IgD-negative memory B cell (primary cell): ENCODE results near the gene GIGYF2. TPM values are rescaled to one million over a fixed set of nuclear protein-coding genes. Genes with fewer than 3 reads are reported as not detected.

Source experiments
- H3K27ac Mint-ChIP-seq, 3 donors: one replicate each; pipeline ENCODE4 v1.8.0; 2020 to 2022; ENCODE audit warnings: mild to moderate bottlenecking in 3 of 3, mixed read lengths in 3 of 3, moderate library complexity in 1 of 3
- H3K27me3 Mint-ChIP-seq: one replicate; pipeline ENCODE4 v1.8.0; 2021; ENCODE audit warnings: mixed read lengths
- H3K36me3 Mint-ChIP-seq: one replicate; pipeline ENCODE4 v1.8.0; 2020; ENCODE audit warnings: mild to moderate bottlenecking, mixed read lengths
- H3K4me1 Mint-ChIP-seq, 3 donors: one replicate each; pipeline ENCODE4 v1.8.0; 2020 to 2022; ENCODE audit warnings: mixed read lengths in 3 of 3, mild to moderate bottlenecking in 1 of 3
- H3K4me3 Mint-ChIP-seq, 4 donors: one replicate each; pipeline ENCODE4 v1.8.0; 2020 to 2022; ENCODE audit warnings: mild to moderate bottlenecking in 4 of 4, mixed read lengths in 4 of 4, moderate library complexity in 3 of 4
- H3K9me3 Mint-ChIP-seq, 3 donors: one replicate each; pipeline ENCODE4 v1.8.0; 2020 to 2021; ENCODE audit warnings: mixed read lengths in 3 of 3, mild to moderate bottlenecking in 1 of 3
- polyA plus RNA-seq: library from polyadenylated mRNA; unstranded; fragments of 300-500 nt; fragmentation: Illumina TruSeq; gene quantifications from one replicate; pipeline ENCODE4 v1.2.3, GENCODE V29; 2021

The GIGYF2 gene
- polyA plus RNA-seq, 1 donor from 2014 or later: 24.3 TPM

- Mint-ChIP-seq H3K9me3 (no peaks in the 10 kb centered on the region), H3K36me3 (peaks cover 3% of the 10 kb centered on the region), H3K27me3 (no peaks in the 10 kb centered on the region), H3K4me1 (peaks cover 0 to 2% (median 0%) of the 10 kb centered on the region in 3 donors), H3K4me3 (no peak overlapping the region), H3K27ac (no peak overlapping the region)
Measured at GRCh38 chr2:232757905-232758304, 60.8 kb downstream of the GIGYF2 start.

GRCh38 chr2:232761301-232761907 lies 64.3 kb downstream of the GIGYF2 start:
- peaks cover 4% of the 10 kb centered on the region for H3K36me3 Mint-ChIP-seq
- no peaks in the 10 kb centered on the region for H3K27me3 Mint-ChIP-seq
- no peaks in the 10 kb centered on the region for H3K9me3 Mint-ChIP-seq
- H3K4me3 Mint-ChIP-seq: no peak overlapping the region
- no peaks in the 10 kb centered on the region for H3K4me1 Mint-ChIP-seq
- no peak overlapping the region for H3K27ac Mint-ChIP-seq

GRCh38 chr2:232767866-232768265 lies 70.7 kb downstream of the GIGYF2 start:
- Mint-ChIP-seq H3K9me3 (no peaks in the 10 kb centered on the region), H3K27ac (no peak overlapping the region), H3K4me1 (peaks cover 10 to 22% (median 13%) of the 10 kb centered on the region in 3 donors), H3K4me3 (no peak overlapping the region), H3K27me3 (no peaks in the 10 kb centered on the region), H3K36me3 (peaks cover 6% of the 10 kb centered on the region)

GRCh38 chr2:232770207-232770606 lies 73.1 kb downstream of the GIGYF2 start:
- H3K4me3 Mint-ChIP-seq: no peak overlapping the region
- H3K36me3 Mint-ChIP-seq: peaks cover 3% of the 10 kb centered on the region
- H3K9me3 Mint-ChIP-seq: no peaks in the 10 kb centered on the region
- H3K27ac Mint-ChIP-seq: peak overlapping the region in 1 of 3 donors; percentile 24
- H3K27me3 Mint-ChIP-seq: no peaks in the 10 kb centered on the region
- H3K4me1 Mint-ChIP-seq: peaks cover 19 to 28% (median 19%) of the 10 kb centered on the region in 3 donors

- Mint-ChIP-seq H3K4me3 (peak overlapping the region in 1 of 4 donors; percentile 47), H3K9me3 (no peaks in the 10 kb centered on the region), H3K27me3 (no peaks in the 10 kb centered on the region), H3K27ac (peak overlapping the region in 1 of 3 donors; percentile 42), H3K36me3 (peaks cover 6% of the 10 kb centered on the region), H3K4me1 (peaks cover 19 to 28% (median 19%) of the 10 kb centered on the region in 3 donors)
Measured at GRCh38 chr2:232771870-232772269, 74.7 kb downstream of the GIGYF2 start.

GRCh38 chr2:232772531-232772930 lies 75.4 kb downstream of the GIGYF2 start:
- Mint-ChIP-seq H3K36me3 (peaks cover 6% of the 10 kb centered on the region), H3K4me1 (peaks cover 19 to 28% (median 19%) of the 10 kb centered on the region in 3 donors), H3K27ac (peak overlapping the region in 1 of 3 donors; percentile 74), H3K4me3 (peak overlapping the region in 2 of 4 donors; percentile 19 to 28), H3K27me3 (no peaks in the 10 kb centered on the region), H3K9me3 (no peaks in the 10 kb centered on the region)

- no peaks in the 10 kb centered on the region for H3K9me3 Mint-ChIP-seq
- no peak overlapping the region for H3K4me3 Mint-ChIP-seq
- H3K27me3 Mint-ChIP-seq: no peaks in the 10 kb centered on the region
- peaks cover 19 to 28% (median 19%) of the 10 kb centered on the region in 3 donors for H3K4me1 Mint-ChIP-seq
- peaks cover 6% of the 10 kb centered on the region for H3K36me3 Mint-ChIP-seq
- H3K27ac Mint-ChIP-seq: no peak overlapping the region
Measured at GRCh38 chr2:232773815-232774214, 76.7 kb downstream of the GIGYF2 start.

GRCh38 chr2:232776435-232776834 lies 79.3 kb downstream of the GIGYF2 start, which contains the start of gene KCNJ13:
Gene KCNJ13, minus strand, starts transcription at chr2:232776565. Its CDS starts 5,203 bp downstream, at chr2:232771362.
- Mint-ChIP-seq H3K9me3 (no peaks in the 10 kb centered on the region), H3K4me1 (peaks cover 15 to 19% (median 19%) of the 10 kb centered on the region in 3 donors), H3K27ac (no peak within 1 kb of the TSS), H3K4me3 (no peak within 1 kb of the TSS), H3K36me3 (peaks cover 3% of the 10 kb centered on the region), H3K27me3 (no peaks in the 10 kb centered on the region)

GRCh38 chr2:232777276-232777675 lies 80.1 kb downstream of the GIGYF2 start:
- no peak overlapping the region for H3K4me3 Mint-ChIP-seq
- H3K27ac Mint-ChIP-seq: no peak overlapping the region
- H3K4me1 Mint-ChIP-seq: peaks cover 12 to 17% (median 14%) of the 10 kb centered on the region in 3 donors
- H3K36me3 Mint-ChIP-seq: peaks cover 2% of the 10 kb centered on the region
- H3K27me3 Mint-ChIP-seq: no peaks in the 10 kb centered on the region
- H3K9me3 Mint-ChIP-seq: no peaks in the 10 kb centered on the region

GRCh38 chr2:232779465-232779864 lies 82.3 kb downstream of the GIGYF2 start:
- peaks cover 5% of the 10 kb centered on the region for H3K36me3 Mint-ChIP-seq
- H3K27ac Mint-ChIP-seq: no peak overlapping the region
- H3K27me3 Mint-ChIP-seq: no peaks in the 10 kb centered on the region

GRCh38 chr2:232779934-232780333 lies 82.8 kb downstream of the GIGYF2 start:
- Mint-ChIP-seq H3K4me3 (no peak overlapping the region), H3K27ac (no peak overlapping the region), H3K9me3 (no peaks in the 10 kb centered on the region), H3K27me3 (no peaks in the 10 kb centered on the region), H3K36me3 (peaks cover 5% of the 10 kb centered on the region), H3K4me1 (peaks cover 0 to 4% (median 0%) of the 10 kb centered on the region in 3 donors)

More at GRCh38 chr2:232779465-232779864, 82.3 kb downstream of the GIGYF2 start:
- Mint-ChIP-seq H3K9me3 (no peaks in the 10 kb centered on the region), H3K4me3 (no peak overlapping the region), H3K4me1 (peaks cover 0 to 4% (median 0%) of the 10 kb centered on the region in 3 donors)

- H3K27ac Mint-ChIP-seq: peak overlapping the region in 2 of 3 donors; percentile 12 to 68
- H3K4me1 Mint-ChIP-seq: peaks cover 0 to 4% (median 0%) of the 10 kb centered on the region in 3 donors
- H3K9me3 Mint-ChIP-seq: no peaks in the 10 kb centered on the region
- H3K27me3 Mint-ChIP-seq: no peaks in the 10 kb centered on the region
- peaks cover 3% of the 10 kb centered on the region for H3K36me3 Mint-ChIP-seq
- H3K4me3 Mint-ChIP-seq: no peak overlapping the region
Measured at GRCh38 chr2:232781765-232782164, 84.6 kb downstream of the GIGYF2 start.

- no peak overlapping the region for H3K4me3 Mint-ChIP-seq
- H3K36me3 Mint-ChIP-seq: peaks cover 4% of the 10 kb centered on the region
- no peaks in the 10 kb centered on the region for H3K27me3 Mint-ChIP-seq
- no peak overlapping the region for H3K27ac Mint-ChIP-seq
- H3K4me1 Mint-ChIP-seq: peaks cover 0 to 5% (median 4%) of the 10 kb centered on the region in 3 donors
- no peaks in the 10 kb centered on the region for H3K9me3 Mint-ChIP-seq
Measured at GRCh38 chr2:232783278-232783677, 86.1 kb downstream of the GIGYF2 start.

- no peaks in the 10 kb centered on the region for H3K9me3 Mint-ChIP-seq
- peaks cover 6% of the 10 kb centered on the region for H3K36me3 Mint-ChIP-seq
- peaks cover 0 to 5% (median 0%) of the 10 kb centered on the region in 3 donors for H3K4me1 Mint-ChIP-seq
- no peak overlapping the region for H3K27ac Mint-ChIP-seq
- no peaks in the 10 kb centered on the region for H3K27me3 Mint-ChIP-seq
- no peak overlapping the region for H3K4me3 Mint-ChIP-seq
Measured at GRCh38 chr2:232787806-232788205, 90.7 kb downstream of the GIGYF2 start.

GRCh38 chr2:232789082-232789481 lies 92.0 kb downstream of the GIGYF2 start:
- H3K36me3 Mint-ChIP-seq: peaks cover 4% of the 10 kb centered on the region
- H3K9me3 Mint-ChIP-seq: no peaks in the 10 kb centered on the region
- H3K4me1 Mint-ChIP-seq: peaks cover 0 to 5% (median 0%) of the 10 kb centered on the region in 3 donors
- H3K27me3 Mint-ChIP-seq: no peaks in the 10 kb centered on the region
- no peak overlapping the region for H3K27ac Mint-ChIP-seq
- H3K4me3 Mint-ChIP-seq: no peak overlapping the region

GRCh38 chr2:232791518-232791917 lies 94.4 kb downstream of the GIGYF2 start:
- peaks cover 0 to 5% (median 0%) of the 10 kb centered on the region in 3 donors for H3K4me1 Mint-ChIP-seq
- H3K4me3 Mint-ChIP-seq: no peak overlapping the region
- no peaks in the 10 kb centered on the region for H3K9me3 Mint-ChIP-seq
- no peak overlapping the region for H3K27ac Mint-ChIP-seq
- peaks cover 6% of the 10 kb centered on the region for H3K36me3 Mint-ChIP-seq
- no peaks in the 10 kb centered on the region for H3K27me3 Mint-ChIP-seq
